Fibroblast of villous mesenchyme (primary cell): ENCODE data around the gene PAQR4. TPM values are rescaled to one million over a fixed set of nuclear protein-coding genes. Genes with fewer than 3 reads are reported as not detected.
A peak's percentile ranks its signal among the peaks of the same experiment; 100 is the strongest.

ENCODE experiments used
- DNase-seq: peaks from one replicate; pipeline ENCODE4 v3.0.0-alpha.2; 2010; ENCODE audit warnings: low read depth
- H3K4me3 ChIP-seq: 2 replicates; pipeline ENCODE4 v1.5.1; 2011; ENCODE audit warnings: low read depth, mild to moderate bottlenecking, low read length
- total RNA-seq: library from RNA; depleted of rRNA; stranded (reverse); fragments of >200 nt; gene quantifications from 2 replicates; pipeline ENCODE4 v1.2.3, GENCODE V29; 2012
- TF ChIP-seq, protein P1 (sequence below): IDR thresholded peaks from 2 replicates; pipeline ENCODE4 v1.5.1; 2012; ENCODE audit warnings: low read depth, mild to moderate bottlenecking, low read length; ENCODE audit not compliant: insufficient read depth

The PAQR4 gene
- total RNA-seq, 1 donor = 4.3 TPM

- no peak overlapping the region for H3K4me3 ChIP-seq
- no peak for DNase-seq
- TF ChIP-seq, protein P1, sequence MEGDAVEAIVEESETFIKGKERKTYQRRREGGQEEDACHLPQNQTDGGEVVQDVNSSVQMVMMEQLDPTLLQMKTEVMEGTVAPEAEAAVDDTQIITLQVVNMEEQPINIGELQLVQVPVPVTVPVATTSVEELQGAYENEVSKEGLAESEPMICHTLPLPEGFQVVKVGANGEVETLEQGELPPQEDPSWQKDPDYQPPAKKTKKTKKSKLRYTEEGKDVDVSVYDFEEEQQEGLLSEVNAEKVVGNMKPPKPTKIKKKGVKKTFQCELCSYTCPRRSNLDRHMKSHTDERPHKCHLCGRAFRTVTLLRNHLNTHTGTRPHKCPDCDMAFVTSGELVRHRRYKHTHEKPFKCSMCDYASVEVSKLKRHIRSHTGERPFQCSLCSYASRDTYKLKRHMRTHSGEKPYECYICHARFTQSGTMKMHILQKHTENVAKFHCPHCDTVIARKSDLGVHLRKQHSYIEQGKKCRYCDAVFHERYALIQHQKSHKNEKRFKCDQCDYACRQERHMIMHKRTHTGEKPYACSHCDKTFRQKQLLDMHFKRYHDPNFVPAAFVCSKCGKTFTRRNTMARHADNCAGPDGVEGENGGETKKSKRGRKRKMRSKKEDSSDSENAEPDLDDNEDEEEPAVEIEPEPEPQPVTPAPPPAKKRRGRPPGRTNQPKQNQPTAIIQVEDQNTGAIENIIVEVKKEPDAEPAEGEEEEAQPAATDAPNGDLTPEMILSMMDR = no peak
These were observed 6.1 kb downstream of the PAQR4 start for GRCh38 chr16:2975161-2975795.

DNA sequence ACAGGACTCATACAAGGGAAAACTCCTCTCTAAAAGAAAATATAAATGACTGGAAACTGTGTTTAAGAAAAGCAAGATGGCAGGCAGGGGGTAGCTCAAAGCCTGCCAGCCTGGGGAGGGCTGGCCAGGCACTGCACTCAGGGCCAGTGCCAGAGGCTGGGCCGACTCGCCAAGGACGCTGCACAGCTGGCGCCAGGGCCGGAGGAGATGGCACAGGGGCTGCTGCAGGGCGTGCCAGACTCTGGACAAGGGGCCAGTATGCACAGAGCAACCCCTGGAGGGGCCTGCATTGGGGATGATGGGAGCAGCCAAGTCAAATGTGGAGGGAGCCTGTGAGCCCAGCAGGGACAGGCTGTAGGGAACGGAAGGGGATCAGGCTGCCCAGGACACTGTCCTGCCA lies 7.1 kb downstream of the PAQR4 start:
- H3K4me3 ChIP-seq = no peak overlapping the region
- DNase-seq = no peak
- TF ChIP-seq, protein P1 = no peak

GRCh38 chr16:2976673-2977072 lies 7.5 kb downstream of the PAQR4 start:
- no peak for DNase-seq
- H3K4me3 ChIP-seq = no peak overlapping the region
- TF ChIP-seq, protein P1 = no peak

- DNase-seq = no peak
- no peak overlapping the region for H3K4me3 ChIP-seq
- TF ChIP-seq, protein P1 = no peak
These were observed 8.3 kb downstream of the PAQR4 start for GRCh38 chr16:2977440-2977839.

- TF ChIP-seq, protein P1 = no peak
- peak overlapping the region; percentile 79 for H3K4me3 ChIP-seq
- DNase-seq = no peak
These were observed 10.6 kb downstream of the PAQR4 start for GRCh38 chr16:2979669-2980226.

DNA sequence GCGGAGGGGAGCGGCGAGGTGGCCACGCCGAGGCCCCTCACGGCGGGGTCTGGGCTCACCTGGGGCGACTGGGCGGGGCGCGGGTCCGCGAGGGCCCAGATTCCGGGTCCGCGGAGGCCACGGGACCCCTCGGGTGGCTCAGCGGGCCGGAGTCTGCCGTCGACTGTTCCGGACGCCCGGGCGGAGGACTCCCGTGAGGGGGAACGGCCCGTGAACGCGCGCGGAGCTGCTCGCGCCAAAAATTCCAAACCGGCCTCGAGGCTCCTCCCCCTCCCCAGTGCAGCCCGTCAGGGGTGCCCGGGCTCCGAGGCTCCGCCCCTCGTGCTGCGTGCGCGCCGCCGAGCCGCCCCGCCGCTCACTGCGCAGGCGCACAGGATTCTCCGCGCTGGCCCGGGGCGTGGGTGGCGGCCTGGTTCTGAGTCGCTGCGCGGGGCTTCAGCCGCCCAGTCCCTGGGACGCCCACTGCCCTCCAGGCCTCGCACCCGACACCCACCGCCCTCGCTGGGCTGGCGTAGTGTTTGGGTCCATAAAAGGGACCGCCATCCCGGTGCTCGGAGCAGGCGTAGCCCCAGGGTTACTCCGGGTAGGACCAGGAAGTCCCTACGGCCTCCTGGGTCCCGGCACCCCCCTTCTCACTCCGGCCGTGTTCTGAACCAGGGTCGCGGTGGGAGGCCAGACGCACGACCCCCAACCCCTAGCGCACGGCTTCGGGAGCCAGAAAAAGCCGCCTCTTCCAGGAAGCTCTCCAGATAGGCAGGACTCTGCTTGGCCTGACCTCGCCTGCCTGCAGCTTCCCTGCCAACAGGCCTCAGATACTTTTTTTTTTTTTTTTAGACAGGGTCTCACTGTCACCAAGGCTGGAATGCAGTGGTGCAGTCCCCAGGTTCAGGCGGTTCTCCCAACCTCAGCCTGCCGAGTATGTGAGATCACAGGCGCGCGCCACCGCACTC lies 11.4 kb downstream of the PAQR4 start, which contains the start of gene PKMYT1:
Gene PKMYT1 (minus strand): TSS at position 220 of the 950 bp plus-strand sequence. CDS start 789 bp downstream, outside the sequence.
- DNase-seq = peak; percentile 81
- peak within 1 kb of the TSS; percentile 79 for H3K4me3 ChIP-seq
- TF ChIP-seq, protein P1 = no peak
